ENCODE data around the gene ATG2B. TPM values are rescaled to one million over a fixed set of nuclear protein-coding genes. Genes with fewer than 3 reads are reported as not detected.

ATG2B gene
- total and polyA plus RNA-seq, 9 of the 15 experiments (the other 6 are each of a cell fraction or from before 2014, with no cell fraction given), result 0.83 to 12.9 (median 8.7) TPM

- TF ChIP-seq HDAC2 (IDR thresholded peaks at IDR 0.05), result peak; percentile 36; the same call in 1 of the 2 replicates
Measured at GRCh38 chr14:96391293-96392118, 28.4 kb upstream of the ATG2B start (continued).

DNA sequence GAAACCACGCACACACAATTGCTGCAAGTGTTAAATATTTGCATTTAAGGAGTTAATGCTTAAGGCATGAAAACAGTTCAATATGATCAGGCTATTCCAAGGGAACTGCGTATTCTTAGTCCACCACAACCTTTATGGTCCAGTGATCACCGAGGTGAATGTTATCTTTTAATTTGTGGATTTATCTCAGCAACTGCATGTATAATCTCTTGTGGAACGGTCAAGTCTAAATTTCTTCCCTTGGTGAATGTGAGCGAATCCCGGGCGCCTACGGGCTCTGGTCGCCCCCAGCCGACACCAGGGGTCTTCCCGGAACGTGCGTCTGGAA lies 27.8 kb upstream of the ATG2B start:
- 2% methylated on average over 11 of the region's 13 CpGs for WGBS (ENCODE audit: insufficient coverage, low coverage, missing lambda C conversion rate)
- TF ChIP-seq BHLHE40 (IDR thresholded peaks at IDR 0.05; ENCODE audit: low read length) (0 out of 2 replicates have a peak, but pooled peaks have one; percentile 16), NFIC (IDR thresholded peaks at IDR 0.05) (no peak), SRSF3 (IDR thresholded peaks at IDR 0.05; ENCODE audit: insufficient read depth, low read length) (no peak)
- no peaks in the 10 kb centered on the region for H3K27me3 ChIP-seq (ENCODE audit: control insufficient read depth in 2 of 2, insufficient read depth in 2 of 2, low read length in 2 of 2)
- in situ Hi-C loops (cut with MboI) (no loop called here), intact Hi-C loops (cut with micrococcal nuclease) (no loop called here)
- H3K4me3 ChIP-seq, result peak overlapping the region; percentile 61
- no peaks in the 10 kb centered on the region for H3K9me1 ChIP-seq (ENCODE audit: control insufficient read depth, insufficient read depth, low read length)
- H2AFZ ChIP-seq (ENCODE audit: low read depth, low read length), result peak overlapping the region; percentile 95
- DNase-seq (ENCODE audit: extremely low read depth in 1 of 4, low spot score in 3 of 4) (no peak), ATAC-seq (no peak), FAIRE-seq (peak; percentile 52)
- peak overlapping the region; percentile 63 to 89 for H3K9ac ChIP-seq (ENCODE audit: insufficient read depth in 1 of 2, low read depth in 2 of 2, low read length in 2 of 2)
- H4K20me1 ChIP-seq (replicated peaks; ENCODE audit: control insufficient read depth, insufficient read depth, low read length), result no peaks in the 10 kb centered on the region
- ChIA-PET POLR2A (interaction anchor here (0.7 to 1.0 kb wide), 2 partner anchors 21 to 451 kb away, joined by 3 read pairs; no protein-coding TSS in a partner anchor), CTCF (ENCODE audit: low intra/inter-chr PET ratio) (no interaction called here)
- no peaks in the 10 kb centered on the region for H3K9me3 ChIP-seq (replicated peaks; ENCODE audit: control insufficient read depth, insufficient read depth, low read depth, low read length)
- H3K4me1 ChIP-seq (replicated peaks in 1 of 2; ENCODE audit: control insufficient read depth in 2 of 2, insufficient read depth in 2 of 2, low read length in 2 of 2), result peaks cover 10 to 20% of the 10 kb centered on the region in 2 experiments; a peak in 4 of 5 replicates
- H3K79me2 ChIP-seq (ENCODE audit: control insufficient read depth, insufficient read depth, low read length), result no peaks in the 10 kb centered on the region
- H3K4me2 ChIP-seq (ENCODE audit: insufficient read depth, low read length), result peak overlapping the region; percentile 87
- no TSS peak for BruUV-seq (replicated peaks)
- H3K27ac ChIP-seq (ENCODE audit: extremely low read depth, low read depth, low read length), result no peak overlapping the region; the same call in 1 of the 3 replicates
- peaks cover 6% of the 10 kb centered on the region; the same call in 1 of the 3 replicates for H3K36me3 ChIP-seq (ENCODE audit: control insufficient read depth, insufficient read depth, low read length)
